ENCODE data around the gene RBM38.

- TF ChIP-seq EZH2 (IDR thresholded peaks at IDR 0.05; ENCODE audit: borderline replicate concordance, low read length): no peak
- TF ChIP-seq, protein P1, sequence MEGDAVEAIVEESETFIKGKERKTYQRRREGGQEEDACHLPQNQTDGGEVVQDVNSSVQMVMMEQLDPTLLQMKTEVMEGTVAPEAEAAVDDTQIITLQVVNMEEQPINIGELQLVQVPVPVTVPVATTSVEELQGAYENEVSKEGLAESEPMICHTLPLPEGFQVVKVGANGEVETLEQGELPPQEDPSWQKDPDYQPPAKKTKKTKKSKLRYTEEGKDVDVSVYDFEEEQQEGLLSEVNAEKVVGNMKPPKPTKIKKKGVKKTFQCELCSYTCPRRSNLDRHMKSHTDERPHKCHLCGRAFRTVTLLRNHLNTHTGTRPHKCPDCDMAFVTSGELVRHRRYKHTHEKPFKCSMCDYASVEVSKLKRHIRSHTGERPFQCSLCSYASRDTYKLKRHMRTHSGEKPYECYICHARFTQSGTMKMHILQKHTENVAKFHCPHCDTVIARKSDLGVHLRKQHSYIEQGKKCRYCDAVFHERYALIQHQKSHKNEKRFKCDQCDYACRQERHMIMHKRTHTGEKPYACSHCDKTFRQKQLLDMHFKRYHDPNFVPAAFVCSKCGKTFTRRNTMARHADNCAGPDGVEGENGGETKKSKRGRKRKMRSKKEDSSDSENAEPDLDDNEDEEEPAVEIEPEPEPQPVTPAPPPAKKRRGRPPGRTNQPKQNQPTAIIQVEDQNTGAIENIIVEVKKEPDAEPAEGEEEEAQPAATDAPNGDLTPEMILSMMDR (conservative IDR thresholded peaks at IDR 0.05 in 1 of 2, IDR thresholded peaks at IDR 0.05 in 1 of 2; ENCODE audit: extremely low read depth in 1 of 2, insufficient read depth in 1 of 2, low read depth in 1 of 2, low read length in 2 of 2): no peak
Measured at GRCh38 chr20:57384486-57384885, 6.7 kb upstream of the RBM38 start.
